Measurements from ENCODE around the gene TGFB1I1.
"Not testable (repeated sequence)": the region's sequence is repeated elsewhere in the genome, so short reads cannot be mapped to it uniquely, and the experiment has no call there.

TGFB1I1 gene

DNA sequence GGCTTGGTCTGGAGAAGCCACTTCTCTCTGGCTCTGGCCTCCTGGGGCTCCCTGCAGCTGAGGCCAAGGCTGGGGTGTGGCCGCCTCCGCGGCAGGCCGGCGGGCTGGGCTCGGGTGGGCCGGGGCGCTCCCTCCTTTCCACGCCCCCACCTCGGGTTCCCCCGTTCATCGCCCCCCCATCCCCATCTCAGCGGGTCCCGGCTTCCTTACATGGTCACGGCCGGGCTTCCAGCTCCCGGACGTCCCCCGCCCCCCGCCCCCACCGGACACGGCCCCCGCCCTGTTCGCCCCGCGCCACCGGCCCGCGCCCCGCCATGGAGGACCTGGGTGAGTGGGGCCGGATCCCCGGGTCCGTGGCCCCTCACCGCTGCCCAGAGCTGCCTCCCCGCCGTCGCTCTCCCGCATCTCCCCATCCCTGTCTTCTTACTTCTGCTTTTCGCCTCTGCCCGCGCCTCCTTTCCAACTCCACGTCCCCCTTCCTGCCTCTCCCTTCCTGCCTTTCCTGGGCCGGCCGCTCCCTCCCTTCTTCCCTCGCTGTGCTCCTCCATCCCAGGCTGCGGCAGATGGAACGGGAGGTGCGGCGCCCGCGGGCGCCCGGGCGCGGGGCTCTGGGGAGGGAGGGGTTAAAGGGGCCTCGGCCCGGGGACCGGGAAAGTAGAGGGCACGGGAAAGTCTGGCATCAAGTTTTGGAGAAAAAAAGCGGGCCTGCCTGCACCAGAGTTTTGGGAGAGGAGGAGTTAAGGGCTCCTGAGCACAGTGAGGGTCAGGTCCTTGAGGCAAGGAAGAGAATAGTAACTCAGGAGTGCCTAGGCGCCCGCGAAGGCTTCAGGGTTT, at the start of gene TGFB1I1:
TGFB1I1 (plus strand) TSS at position 278 of the 834 bp plus-strand sequence; CDS start at position 315, 37 bp downstream.
- peak within 1 kb of the TSS; percentile 41 for H3K4me3 Mint-ChIP-seq
- no peak within 1 kb of the TSS for H3K27ac Mint-ChIP-seq

DNA sequence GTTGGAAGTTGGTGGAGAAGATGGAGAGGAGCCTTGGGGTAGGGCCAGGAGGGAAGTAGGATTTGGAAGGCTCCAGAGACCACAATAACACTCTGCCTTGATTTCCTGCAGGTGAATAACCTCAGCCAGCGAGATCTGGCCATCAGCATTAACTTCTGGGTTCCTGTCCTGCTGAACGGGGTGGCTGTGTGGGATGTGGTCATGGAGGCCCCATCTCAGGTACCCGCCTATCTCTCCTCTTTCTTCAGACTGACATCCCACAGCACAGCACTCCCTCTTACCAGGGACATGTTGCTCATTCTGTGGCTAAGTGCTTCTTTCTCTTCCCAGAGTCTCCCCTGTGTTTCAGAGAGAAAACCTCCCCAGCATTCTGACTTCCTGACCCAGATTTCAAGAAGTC, 48.7 kb upstream of the TGFB1I1 start:
- H3K27me3 Mint-ChIP-seq, result peaks cover 25% of the 10 kb centered on the region
- H3K9me3 Mint-ChIP-seq, result no peaks in the 10 kb centered on the region
- H3K4me3 Mint-ChIP-seq, result no peak overlapping the region
- H3K27ac Mint-ChIP-seq, result no peak overlapping the region
- peaks cover 41% of the 10 kb centered on the region for H3K4me1 Mint-ChIP-seq (ENCODE audit: low read depth)
- no peaks in the 10 kb centered on the region for H3K36me3 Mint-ChIP-seq (ENCODE audit: low read depth)

More for the DNA sequence above, at the start of gene TGFB1I1:
- Mint-ChIP-seq H3K9me3 (no peaks in the 10 kb centered on the region), H3K36me3 (ENCODE audit: low read depth) (peaks cover 6% of the 10 kb centered on the region), H3K27me3 (peaks cover 24% of the 10 kb centered on the region), H3K4me1 (ENCODE audit: low read depth) (peaks cover 24% of the 10 kb centered on the region)

DNA sequence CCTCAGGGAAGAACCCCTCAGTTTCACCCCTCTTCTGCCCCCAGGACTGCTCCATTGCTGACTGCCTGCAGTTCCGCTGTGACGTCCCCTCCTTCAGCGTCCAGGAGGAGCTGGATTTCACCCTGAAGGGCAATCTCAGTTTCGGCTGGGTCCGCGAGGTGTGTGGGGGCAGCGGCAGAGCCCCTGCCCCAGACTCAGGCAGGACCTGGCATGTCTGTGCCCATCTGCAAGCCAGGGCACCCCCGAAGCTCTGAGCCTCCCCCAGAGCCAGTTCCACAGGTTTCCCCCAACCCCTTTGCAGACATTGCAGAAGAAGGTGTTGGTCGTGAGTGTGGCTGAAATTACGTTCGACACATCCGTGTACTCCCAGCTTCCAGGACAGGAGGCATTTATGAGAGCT, 48.2 kb upstream of the TGFB1I1 start:
- Mint-ChIP-seq H3K36me3 (ENCODE audit: low read depth) (no peaks in the 10 kb centered on the region), H3K27ac (no peak overlapping the region), H3K4me1 (ENCODE audit: low read depth) (peaks cover 41% of the 10 kb centered on the region), H3K4me3 (no peak overlapping the region), H3K9me3 (no peaks in the 10 kb centered on the region), H3K27me3 (peaks cover 24% of the 10 kb centered on the region)

DNA sequence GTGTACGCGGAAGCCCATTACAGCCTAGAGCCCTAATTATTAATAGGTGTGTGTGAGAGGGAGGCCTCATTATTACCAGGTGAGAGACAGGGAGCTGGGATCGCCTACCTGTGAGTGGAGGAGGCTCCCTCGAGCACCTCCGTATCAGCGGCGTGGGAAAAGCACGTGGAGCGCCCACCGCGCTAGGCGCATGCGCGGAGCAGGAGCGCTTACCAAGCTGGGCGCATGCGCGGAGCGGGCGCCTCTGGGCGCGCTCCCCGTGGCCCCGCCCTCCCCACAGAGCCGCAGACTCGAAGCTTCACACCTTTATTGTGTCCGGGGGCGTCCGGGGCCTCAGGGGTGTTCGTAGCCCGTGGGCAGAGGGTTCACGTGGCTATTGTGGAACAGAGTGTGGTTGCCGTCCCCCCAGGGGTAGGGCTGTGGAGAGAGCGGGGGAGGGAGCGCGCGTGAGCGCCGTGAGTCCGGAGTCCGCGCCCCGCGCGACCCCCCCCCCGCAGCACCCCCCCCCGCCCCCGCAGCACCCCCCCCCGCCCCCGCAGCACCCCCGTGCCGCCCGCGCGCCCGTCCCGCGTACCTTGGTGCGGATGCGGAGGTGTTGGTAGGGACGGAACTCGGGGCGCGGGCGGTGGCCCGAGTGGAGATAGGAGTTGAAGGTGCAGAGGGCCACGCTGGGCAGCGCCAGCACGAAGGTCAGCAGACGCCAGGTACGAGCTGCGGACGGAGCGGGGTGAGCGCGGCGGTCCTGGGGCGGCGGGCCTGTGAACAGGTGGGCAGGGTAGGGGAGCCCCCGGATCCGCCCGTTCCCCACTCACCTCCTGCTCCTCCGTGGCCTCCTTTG, 44.3 kb upstream of the TGFB1I1 start:
- Mint-ChIP-seq H3K36me3 (ENCODE audit: low read depth) (no peaks in the 10 kb centered on the region), H3K27ac (no peak overlapping the region), H3K4me1 (ENCODE audit: low read depth) (peaks cover 17% of the 10 kb centered on the region), H3K9me3 (no peaks in the 10 kb centered on the region), H3K27me3 (peaks cover 16% of the 10 kb centered on the region), H3K4me3 (no peak overlapping the region)

DNA sequence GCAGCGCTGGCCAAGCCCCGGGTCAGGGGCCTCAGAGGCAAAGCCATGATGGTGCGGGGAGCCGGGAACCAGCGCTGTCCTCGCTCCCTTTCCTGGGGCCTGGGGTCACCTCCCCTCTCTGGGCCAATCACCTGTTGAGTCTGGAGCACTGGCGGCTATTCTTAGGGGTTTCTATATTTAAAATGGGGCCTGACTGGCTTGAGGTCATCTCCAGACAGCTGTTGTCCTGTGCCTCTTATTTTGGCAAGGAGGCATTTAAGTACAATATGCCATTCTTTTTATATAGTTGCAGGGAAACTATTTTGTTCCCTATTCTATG, 43.7 kb upstream of the TGFB1I1 start, which contains the start of gene COX6A2:
COX6A2 (minus strand) TSS at position 82 of the 319 bp plus-strand sequence; CDS start at position 47, 35 bp downstream.
- Mint-ChIP-seq H3K4me1 (ENCODE audit: low read depth) (peaks cover 12% of the 10 kb centered on the region), H3K27me3 (peaks cover 15% of the 10 kb centered on the region), H3K27ac (no peak within 1 kb of the TSS), H3K4me3 (no peak within 1 kb of the TSS), H3K36me3 (ENCODE audit: low read depth) (no peaks in the 10 kb centered on the region), H3K9me3 (no peaks in the 10 kb centered on the region)

DNA sequence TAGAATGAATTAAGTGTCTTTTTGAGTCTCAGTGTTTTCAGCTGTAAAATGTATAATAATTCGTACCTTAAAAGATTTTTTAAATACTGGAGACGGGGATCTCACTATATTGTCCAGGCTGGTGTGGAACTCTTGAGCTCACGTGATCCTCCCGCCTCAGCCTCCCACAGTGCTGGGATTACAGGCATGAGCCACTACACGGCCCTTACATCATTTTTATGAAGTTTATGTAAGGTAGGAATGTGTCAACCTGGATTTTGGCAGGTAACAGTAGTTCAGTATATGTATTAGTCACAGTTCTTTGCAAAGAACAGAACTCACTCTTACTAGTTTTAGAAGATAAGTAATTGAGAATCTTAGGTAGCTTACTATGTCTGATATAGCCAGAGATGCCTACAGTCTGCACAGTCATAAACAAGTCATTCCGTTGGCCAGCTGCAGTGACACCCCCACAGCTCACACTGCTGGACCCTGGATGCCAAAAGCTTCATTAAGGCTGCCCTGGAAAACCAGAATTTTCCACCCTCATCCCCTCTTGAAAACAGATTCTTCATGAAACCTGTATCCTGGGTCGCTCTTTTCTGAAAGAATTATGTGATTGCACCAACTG, 43.2 kb upstream of the TGFB1I1 start:
- Mint-ChIP-seq H3K27me3 (peaks cover 11% of the 10 kb centered on the region), H3K4me3 (no peak overlapping the region), H3K4me1 (ENCODE audit: low read depth) (peaks cover 7% of the 10 kb centered on the region), H3K27ac (no peak overlapping the region), H3K36me3 (ENCODE audit: low read depth) (no peaks in the 10 kb centered on the region), H3K9me3 (no peaks in the 10 kb centered on the region)

DNA sequence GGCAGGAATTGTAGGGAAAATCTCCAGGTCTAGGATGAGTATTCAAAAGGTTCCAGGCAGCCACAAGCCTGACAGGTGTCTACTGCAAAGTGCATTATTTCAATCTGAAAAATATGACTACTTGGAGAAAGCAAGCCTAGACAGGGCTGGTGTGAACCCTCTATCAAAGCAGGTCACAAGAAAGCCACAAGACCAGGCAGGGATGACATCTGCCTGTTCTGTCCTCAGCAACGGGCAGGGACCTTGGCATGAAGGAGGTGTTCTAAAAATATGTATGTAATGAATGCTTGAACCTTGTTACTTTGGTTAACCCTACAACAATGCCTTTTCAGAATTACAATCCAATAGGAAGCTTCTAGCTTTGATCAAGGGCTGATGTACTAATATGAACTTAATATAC, 42.6 kb upstream of the TGFB1I1 start:
- Mint-ChIP-seq H3K4me3 (no peak overlapping the region), H3K27ac (no peak overlapping the region), H3K4me1 (ENCODE audit: low read depth) (peaks cover 7% of the 10 kb centered on the region), H3K9me3 (no peaks in the 10 kb centered on the region), H3K36me3 (ENCODE audit: low read depth) (no peaks in the 10 kb centered on the region), H3K27me3 (peaks cover 11% of the 10 kb centered on the region)

DNA sequence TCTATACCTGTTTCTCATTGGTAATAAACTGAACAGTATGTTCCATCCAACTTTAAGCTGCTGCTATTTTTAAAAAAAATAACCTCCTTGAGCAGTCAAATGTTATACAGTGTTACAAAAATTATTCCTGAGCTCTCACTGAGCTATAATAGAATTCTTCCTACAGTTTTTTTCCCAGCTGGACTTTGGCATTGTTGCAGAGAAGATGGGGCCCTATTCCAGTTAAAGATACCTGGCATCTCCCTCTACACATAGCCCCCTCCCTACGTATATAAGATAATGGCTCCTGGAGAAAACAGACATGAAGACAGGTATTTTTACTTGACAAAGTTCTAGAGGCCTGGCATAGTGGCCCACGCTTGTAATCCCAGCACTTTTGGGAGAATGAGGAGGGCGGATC, 42.2 kb upstream of the TGFB1I1 start:
- H3K4me1 Mint-ChIP-seq (ENCODE audit: low read depth), result peaks cover 7% of the 10 kb centered on the region
- H3K27me3 Mint-ChIP-seq, result peaks cover 11% of the 10 kb centered on the region
- H3K4me3 Mint-ChIP-seq, result no peak overlapping the region
- H3K9me3 Mint-ChIP-seq, result no peaks in the 10 kb centered on the region
- no peaks in the 10 kb centered on the region for H3K36me3 Mint-ChIP-seq (ENCODE audit: low read depth)
- H3K27ac Mint-ChIP-seq, result no peak overlapping the region

DNA sequence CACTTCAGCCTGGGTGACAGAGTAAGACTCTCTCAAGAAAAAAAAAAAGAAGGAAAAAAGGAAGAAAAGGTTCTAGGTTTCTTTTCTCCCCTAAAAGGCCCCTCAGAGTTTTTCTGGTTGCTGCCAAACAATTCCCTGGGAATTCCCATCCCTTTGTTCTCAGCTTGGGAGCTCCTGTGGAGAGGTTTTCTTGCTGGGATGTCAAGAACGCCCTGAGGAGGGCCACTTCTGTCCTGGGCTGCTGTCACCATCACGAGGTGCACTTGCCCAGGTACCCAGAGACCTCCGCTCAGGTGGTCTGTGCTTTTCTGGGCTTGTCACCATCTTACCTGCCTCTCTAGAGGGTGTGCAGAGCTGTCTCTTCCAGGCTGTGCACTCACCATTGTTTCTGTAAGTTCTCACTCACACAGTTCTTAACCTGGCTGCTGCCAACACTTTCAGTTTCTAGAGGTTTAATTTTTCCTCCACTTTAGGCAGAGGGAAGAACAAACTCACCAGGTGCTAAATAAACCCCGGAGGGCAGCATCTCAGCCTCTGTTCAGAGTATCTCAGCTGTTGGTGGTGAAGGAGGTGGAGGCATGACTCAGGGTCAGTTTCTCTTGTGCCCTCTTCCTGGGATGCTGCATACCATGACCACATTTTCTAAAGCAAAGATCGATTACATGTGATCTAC, 41.4 kb upstream of the TGFB1I1 start:
- Mint-ChIP-seq H3K9me3 (no peaks in the 10 kb centered on the region), H3K27me3 (peaks cover 8% of the 10 kb centered on the region), H3K27ac (no peak overlapping the region), H3K4me1 (ENCODE audit: low read depth) (peaks cover 7% of the 10 kb centered on the region), H3K4me3 (no peak overlapping the region), H3K36me3 (ENCODE audit: low read depth) (no peaks in the 10 kb centered on the region)

DNA sequence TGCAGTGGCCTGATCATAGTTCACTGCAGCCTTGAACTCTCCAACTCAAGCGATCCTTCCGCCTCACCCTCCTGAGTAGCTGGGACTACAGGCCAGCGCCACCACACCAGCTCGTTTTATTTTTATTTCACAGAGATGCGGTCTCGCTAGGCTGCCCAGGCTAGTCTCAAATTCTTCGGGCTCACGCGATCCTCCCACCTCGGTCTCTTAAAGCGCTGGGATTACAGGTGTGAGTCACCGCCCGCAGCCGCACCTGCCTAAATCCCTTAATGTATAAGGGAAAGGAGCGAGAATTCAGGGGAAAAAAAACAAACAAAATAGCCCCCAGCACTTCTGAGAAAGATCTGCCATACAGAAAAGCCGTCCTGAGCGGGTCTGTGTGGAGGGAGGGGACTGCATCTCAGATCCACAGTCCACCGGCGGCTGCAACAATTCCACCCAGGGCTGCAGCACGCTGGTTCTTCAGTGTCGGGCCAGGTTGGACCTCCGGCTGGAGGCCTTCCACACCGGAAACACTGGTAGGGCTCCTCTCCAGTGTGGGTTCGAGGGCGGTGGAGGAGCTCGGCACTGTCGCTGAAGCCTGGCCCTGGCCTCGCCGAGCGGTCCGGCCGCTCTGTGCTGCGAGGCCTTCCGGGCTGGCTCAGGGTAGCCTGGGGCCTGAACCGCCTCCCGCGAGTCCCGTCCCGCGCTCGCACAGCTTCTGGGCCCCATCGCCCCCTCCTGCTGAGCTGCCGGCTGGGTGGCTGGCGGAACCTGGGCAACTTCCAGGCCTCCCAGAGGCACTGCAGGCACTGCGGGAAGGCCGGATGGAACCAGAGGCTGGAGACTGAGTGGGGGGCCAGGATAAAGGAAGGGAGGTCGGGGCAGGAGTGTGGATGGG, 36.4 kb upstream of the TGFB1I1 start:
- Mint-ChIP-seq H3K27me3 (no peaks in the 10 kb centered on the region), H3K9me3 (no peaks in the 10 kb centered on the region), H3K4me1 (ENCODE audit: low read depth) (peaks cover 24% of the 10 kb centered on the region), H3K4me3 (no peak overlapping the region), H3K36me3 (ENCODE audit: low read depth) (no peaks in the 10 kb centered on the region), H3K27ac (no peak overlapping the region)

DNA sequence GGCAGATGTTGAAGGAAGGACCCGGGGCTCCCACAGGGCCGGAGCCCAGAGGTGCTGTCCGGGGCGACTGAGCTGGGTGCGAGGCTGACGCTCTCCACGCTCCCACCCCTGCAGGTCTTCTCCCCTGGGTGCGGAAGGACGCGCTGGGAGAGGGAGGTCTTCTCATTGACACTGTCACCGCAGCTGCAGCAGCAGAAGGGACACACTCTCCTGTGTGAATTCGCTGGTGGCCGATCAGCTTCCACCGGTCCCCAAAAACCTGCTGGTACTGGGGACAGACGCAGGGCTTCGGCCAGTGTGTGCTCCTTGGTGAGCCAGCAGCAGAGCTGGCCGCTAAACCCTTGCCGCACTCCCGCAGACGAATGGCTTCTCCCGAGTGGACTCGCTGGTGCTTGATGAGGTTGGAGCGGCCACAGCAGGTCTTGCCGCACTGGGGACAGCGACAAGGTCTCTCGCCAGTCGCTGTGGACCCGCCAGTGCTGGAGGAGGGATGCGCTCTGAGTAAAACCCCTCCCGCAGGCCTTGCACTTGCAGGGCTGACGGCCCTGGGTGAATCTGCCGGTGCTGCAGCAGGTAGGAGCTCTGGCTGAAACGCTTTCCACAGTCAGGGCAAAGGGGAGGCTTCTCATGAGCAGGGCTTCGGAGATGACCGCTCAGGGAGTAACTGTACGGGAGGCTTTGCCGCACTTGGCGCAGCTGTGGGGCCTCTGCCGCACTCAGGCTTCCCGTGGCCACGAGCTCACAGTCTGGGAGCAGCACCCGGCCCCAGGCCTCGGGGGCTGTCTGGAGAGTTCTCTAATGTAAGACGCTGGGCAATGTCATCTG, 35.5 kb upstream of the TGFB1I1 start:
- no peaks in the 10 kb centered on the region for H3K36me3 Mint-ChIP-seq (ENCODE audit: low read depth)
- no peak overlapping the region for H3K27ac Mint-ChIP-seq
- H3K4me1 Mint-ChIP-seq (ENCODE audit: low read depth), result peaks cover 19% of the 10 kb centered on the region
- peaks cover 3% of the 10 kb centered on the region for H3K27me3 Mint-ChIP-seq
- H3K4me3 Mint-ChIP-seq, result no peak overlapping the region
- no peaks in the 10 kb centered on the region for H3K9me3 Mint-ChIP-seq

DNA sequence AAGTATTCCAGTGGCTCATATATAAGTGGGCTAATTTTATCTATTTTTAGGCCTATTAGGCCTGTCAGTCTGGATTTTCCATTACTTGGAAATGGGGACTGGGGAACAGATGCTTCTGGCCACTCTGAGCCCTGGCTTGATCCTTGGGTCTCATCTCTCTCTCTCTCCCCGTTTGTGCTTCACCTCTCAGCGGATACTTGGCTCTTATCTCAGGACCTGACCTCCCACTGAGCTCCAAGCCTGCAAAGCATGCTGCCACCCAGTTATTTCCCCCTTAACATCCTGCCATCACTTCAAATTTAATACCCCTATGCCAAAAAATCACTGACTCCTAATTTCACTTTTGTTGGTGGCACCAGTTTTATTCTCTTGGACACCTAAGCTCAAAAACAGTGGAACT, 33.5 kb upstream of the TGFB1I1 start:
- Mint-ChIP-seq H3K4me3 (no peak overlapping the region), H3K27ac (no peak overlapping the region), H3K36me3 (ENCODE audit: low read depth) (no peaks in the 10 kb centered on the region), H3K4me1 (ENCODE audit: low read depth) (peaks cover 27% of the 10 kb centered on the region), H3K27me3 (peaks cover 3% of the 10 kb centered on the region), H3K9me3 (no peaks in the 10 kb centered on the region)

DNA sequence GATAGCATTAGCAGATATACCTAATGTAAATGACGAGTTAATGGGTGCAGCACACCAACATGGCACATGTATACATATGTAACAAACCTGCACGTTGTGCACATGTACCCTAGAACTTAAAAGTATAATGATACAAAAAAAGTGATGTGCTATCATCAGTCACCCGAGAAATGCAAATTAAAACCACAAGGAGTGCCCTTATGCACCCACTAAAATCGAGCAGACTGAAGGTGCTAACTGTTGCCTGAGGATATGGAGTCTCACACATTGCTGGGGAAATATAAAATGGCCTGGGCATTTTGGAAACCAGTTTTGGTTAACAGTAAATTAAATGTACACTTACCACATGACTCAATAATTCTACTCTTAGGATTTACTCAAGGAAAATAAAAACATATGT, 32.9 kb upstream of the TGFB1I1 start:
- H3K27me3 Mint-ChIP-seq; H3K27ac Mint-ChIP-seq; H3K36me3 Mint-ChIP-seq (ENCODE audit: low read depth); H3K9me3 Mint-ChIP-seq; H3K4me3 Mint-ChIP-seq: not testable (repeated sequence)
- peaks cover 27% of the 10 kb centered on the region for H3K4me1 Mint-ChIP-seq (ENCODE audit: low read depth)
